ENCODE results near the gene LAIR2.

LAIR2 gene

GRCh38 chr19:54480051-54480450 lies 22.6 kb upstream of the LAIR2 start:
- H3K27me3 ChIP-seq (ENCODE audit: insufficient read depth, poor library complexity, severe bottlenecking), result peaks cover 24% of the 10 kb centered on the region
- no peak overlapping the region for H3K27ac ChIP-seq (replicated peaks)
- no peak overlapping the region for H3K4me3 ChIP-seq (replicated peaks; ENCODE audit: insufficient read depth, low read length)
- no peak for DNase-seq (ENCODE audit: low read depth in 1 of 2, low spot score in 1 of 2)
- no peak for TF ChIP-seq SPI1 (IDR thresholded peaks at IDR 0.05; ENCODE audit: borderline replicate concordance, low read depth)
- TF ChIP-seq GABPA (IDR thresholded peaks at IDR 0.05; ENCODE audit: low read depth), result no peak
- TF ChIP-seq, protein P1, sequence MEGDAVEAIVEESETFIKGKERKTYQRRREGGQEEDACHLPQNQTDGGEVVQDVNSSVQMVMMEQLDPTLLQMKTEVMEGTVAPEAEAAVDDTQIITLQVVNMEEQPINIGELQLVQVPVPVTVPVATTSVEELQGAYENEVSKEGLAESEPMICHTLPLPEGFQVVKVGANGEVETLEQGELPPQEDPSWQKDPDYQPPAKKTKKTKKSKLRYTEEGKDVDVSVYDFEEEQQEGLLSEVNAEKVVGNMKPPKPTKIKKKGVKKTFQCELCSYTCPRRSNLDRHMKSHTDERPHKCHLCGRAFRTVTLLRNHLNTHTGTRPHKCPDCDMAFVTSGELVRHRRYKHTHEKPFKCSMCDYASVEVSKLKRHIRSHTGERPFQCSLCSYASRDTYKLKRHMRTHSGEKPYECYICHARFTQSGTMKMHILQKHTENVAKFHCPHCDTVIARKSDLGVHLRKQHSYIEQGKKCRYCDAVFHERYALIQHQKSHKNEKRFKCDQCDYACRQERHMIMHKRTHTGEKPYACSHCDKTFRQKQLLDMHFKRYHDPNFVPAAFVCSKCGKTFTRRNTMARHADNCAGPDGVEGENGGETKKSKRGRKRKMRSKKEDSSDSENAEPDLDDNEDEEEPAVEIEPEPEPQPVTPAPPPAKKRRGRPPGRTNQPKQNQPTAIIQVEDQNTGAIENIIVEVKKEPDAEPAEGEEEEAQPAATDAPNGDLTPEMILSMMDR (IDR thresholded peaks at IDR 0.05; ENCODE audit: insufficient read depth, low read length), result no peak
- TF ChIP-seq, protein P2, sequence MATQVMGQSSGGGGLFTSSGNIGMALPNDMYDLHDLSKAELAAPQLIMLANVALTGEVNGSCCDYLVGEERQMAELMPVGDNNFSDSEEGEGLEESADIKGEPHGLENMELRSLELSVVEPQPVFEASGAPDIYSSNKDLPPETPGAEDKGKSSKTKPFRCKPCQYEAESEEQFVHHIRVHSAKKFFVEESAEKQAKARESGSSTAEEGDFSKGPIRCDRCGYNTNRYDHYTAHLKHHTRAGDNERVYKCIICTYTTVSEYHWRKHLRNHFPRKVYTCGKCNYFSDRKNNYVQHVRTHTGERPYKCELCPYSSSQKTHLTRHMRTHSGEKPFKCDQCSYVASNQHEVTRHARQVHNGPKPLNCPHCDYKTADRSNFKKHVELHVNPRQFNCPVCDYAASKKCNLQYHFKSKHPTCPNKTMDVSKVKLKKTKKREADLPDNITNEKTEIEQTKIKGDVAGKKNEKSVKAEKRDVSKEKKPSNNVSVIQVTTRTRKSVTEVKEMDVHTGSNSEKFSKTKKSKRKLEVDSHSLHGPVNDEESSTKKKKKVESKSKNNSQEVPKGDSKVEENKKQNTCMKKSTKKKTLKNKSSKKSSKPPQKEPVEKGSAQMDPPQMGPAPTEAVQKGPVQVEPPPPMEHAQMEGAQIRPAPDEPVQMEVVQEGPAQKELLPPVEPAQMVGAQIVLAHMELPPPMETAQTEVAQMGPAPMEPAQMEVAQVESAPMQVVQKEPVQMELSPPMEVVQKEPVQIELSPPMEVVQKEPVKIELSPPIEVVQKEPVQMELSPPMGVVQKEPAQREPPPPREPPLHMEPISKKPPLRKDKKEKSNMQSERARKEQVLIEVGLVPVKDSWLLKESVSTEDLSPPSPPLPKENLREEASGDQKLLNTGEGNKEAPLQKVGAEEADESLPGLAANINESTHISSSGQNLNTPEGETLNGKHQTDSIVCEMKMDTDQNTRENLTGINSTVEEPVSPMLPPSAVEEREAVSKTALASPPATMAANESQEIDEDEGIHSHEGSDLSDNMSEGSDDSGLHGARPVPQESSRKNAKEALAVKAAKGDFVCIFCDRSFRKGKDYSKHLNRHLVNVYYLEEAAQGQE (IDR thresholded peaks at IDR 0.05; ENCODE audit: insufficient replicate concordance, low read depth), result no peak
- no peak for TF ChIP-seq POLR2AphosphoS5 (IDR thresholded peaks at IDR 0.05; ENCODE audit: low read depth)

GRCh38 chr19:54481326-54481930 lies 21.2 kb upstream of the LAIR2 start:
- TF ChIP-seq, protein P1 (IDR thresholded peaks at IDR 0.05; ENCODE audit: insufficient read depth, low read length), result peak; percentile 56
- TF ChIP-seq SPI1 (IDR thresholded peaks at IDR 0.05; ENCODE audit: borderline replicate concordance, low read depth), result no peak
- DNase-seq (ENCODE audit: low read depth in 1 of 2, low spot score in 1 of 2), result peak in 1 of 2 experiments; percentile 28
- Histone ChIP-seq H3K27me3 (ENCODE audit: insufficient read depth, poor library complexity, severe bottlenecking) (peaks cover 24% of the 10 kb centered on the region), H3K4me3 (replicated peaks; ENCODE audit: insufficient read depth, low read length) (no peak overlapping the region), H3K27ac (replicated peaks) (no peak overlapping the region)

- peak in 1 of 2 experiments; percentile 26 for DNase-seq (ENCODE audit: low read depth in 1 of 2, low spot score in 1 of 2)
- TF ChIP-seq POLR2AphosphoS5 (IDR thresholded peaks at IDR 0.05; ENCODE audit: low read depth) (0 out of 2 replicates have a peak, but pooled peaks have one; percentile 30), GABPA (IDR thresholded peaks at IDR 0.05; ENCODE audit: low read depth) (no peak), SPI1 (IDR thresholded peaks at IDR 0.05; ENCODE audit: borderline replicate concordance, low read depth) (peak; percentile 24; the same call in 1 of the 2 replicates)
- TF ChIP-seq, protein P1 (IDR thresholded peaks at IDR 0.05; ENCODE audit: insufficient read depth, low read length), result no peak
- TF ChIP-seq, protein P2 (IDR thresholded peaks at IDR 0.05; ENCODE audit: insufficient replicate concordance, low read depth), result no peak
- Histone ChIP-seq H3K27me3 (ENCODE audit: insufficient read depth, poor library complexity, severe bottlenecking) (peaks cover 21% of the 10 kb centered on the region), H3K4me3 (replicated peaks; ENCODE audit: insufficient read depth, low read length) (no peak overlapping the region), H3K27ac (replicated peaks) (no peak overlapping the region)
Observed at GRCh38 chr19:54482889-54483288, 19.7 kb upstream of the LAIR2 start.

GRCh38 chr19:54484451-54484850 lies 18.2 kb upstream of the LAIR2 start:
- DNase-seq (ENCODE audit: low read depth in 1 of 2, low spot score in 1 of 2), result no peak
- TF ChIP-seq GABPA (IDR thresholded peaks at IDR 0.05; ENCODE audit: low read depth) (no peak), POLR2AphosphoS5 (IDR thresholded peaks at IDR 0.05; ENCODE audit: low read depth) (no peak), SPI1 (IDR thresholded peaks at IDR 0.05; ENCODE audit: borderline replicate concordance, low read depth) (no peak)
- TF ChIP-seq, protein P2 (IDR thresholded peaks at IDR 0.05; ENCODE audit: insufficient replicate concordance, low read depth), result no peak
- TF ChIP-seq, protein P1 (IDR thresholded peaks at IDR 0.05; ENCODE audit: insufficient read depth, low read length), result no peak
- Histone ChIP-seq H3K4me3 (replicated peaks; ENCODE audit: insufficient read depth, low read length) (no peak overlapping the region), H3K27me3 (ENCODE audit: insufficient read depth, poor library complexity, severe bottlenecking) (peaks cover 22% of the 10 kb centered on the region), H3K27ac (replicated peaks) (no peak overlapping the region)
